ENCODE measurements around the gene ALG2. TPM values are rescaled to one million over a fixed set of nuclear protein-coding genes. Genes with fewer than 3 reads are reported as not detected.
A peak's percentile ranks its signal among the peaks of the same experiment; 100 is the strongest.

Gene ALG2
- total RNA-seq, 1 donor from 2014 or later: 33.0 TPM

DNA sequence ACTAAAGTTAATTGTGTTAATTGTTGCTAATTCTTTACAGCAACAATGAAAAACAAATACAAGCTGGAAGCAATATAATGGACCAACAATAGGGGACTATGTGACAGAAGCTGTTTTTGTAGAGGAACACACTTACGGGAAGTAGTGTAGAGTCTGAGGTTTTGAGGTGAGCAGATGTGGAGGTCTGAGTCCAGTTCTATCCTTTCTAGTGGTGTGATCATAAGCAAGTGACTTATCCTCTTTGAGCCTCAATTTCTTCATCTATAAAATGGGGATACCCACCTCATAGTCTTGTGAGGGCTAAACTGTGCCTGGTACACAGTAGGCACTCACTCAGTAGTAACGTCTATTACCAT lies 28.3 kb downstream of the ALG2 start:
- no peak for DNase-seq (ENCODE audit: extremely low spot score, unreplicated experiment)
- H3K4me3 Mint-ChIP-seq (ENCODE audit: unreplicated experiment): no peak overlapping the region
- H3K27ac Mint-ChIP-seq (ENCODE audit: unreplicated experiment): no peak overlapping the region

DNA sequence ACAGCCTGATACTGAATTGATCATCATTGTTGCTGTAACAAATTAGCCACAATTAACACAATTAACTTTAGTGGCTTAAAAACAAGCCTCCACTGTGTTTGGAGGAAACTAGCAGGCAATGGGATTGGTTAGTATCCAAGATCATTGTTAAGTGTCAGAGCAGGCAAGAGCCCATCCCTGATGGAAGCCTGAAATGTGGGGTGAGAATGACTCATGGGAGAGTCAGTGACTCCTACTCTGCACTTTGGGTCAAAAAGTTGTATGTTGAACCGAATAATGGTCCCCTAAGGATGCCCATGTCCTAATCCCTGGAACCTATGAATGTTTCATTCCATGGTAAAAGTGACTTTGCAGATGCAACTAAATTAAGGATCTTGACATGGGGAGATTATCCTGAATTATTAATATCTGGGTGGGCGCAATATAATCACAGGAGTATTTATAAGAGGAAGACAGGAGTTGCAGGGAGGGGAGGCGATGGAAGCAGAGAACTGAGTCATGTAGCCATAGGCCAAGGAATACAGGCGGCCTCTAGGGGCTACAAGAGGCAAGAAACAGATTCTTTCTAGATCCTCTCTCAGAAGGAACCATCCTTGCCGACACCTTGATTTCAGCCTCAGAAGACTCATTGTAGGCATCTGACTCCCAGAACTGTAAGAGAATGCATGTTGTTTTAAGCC lies 28.8 kb downstream of the ALG2 start:
- DNase-seq (ENCODE audit: extremely low spot score, unreplicated experiment): no peak
- H3K9me3 Mint-ChIP-seq (ENCODE audit: unreplicated experiment): no peaks in the 10 kb centered on the region
- peaks cover 4% of the 10 kb centered on the region for H3K4me1 Mint-ChIP-seq (ENCODE audit: unreplicated experiment)
- H3K4me3 Mint-ChIP-seq (ENCODE audit: unreplicated experiment): no peak overlapping the region
- TF ChIP-seq, protein P1, sequence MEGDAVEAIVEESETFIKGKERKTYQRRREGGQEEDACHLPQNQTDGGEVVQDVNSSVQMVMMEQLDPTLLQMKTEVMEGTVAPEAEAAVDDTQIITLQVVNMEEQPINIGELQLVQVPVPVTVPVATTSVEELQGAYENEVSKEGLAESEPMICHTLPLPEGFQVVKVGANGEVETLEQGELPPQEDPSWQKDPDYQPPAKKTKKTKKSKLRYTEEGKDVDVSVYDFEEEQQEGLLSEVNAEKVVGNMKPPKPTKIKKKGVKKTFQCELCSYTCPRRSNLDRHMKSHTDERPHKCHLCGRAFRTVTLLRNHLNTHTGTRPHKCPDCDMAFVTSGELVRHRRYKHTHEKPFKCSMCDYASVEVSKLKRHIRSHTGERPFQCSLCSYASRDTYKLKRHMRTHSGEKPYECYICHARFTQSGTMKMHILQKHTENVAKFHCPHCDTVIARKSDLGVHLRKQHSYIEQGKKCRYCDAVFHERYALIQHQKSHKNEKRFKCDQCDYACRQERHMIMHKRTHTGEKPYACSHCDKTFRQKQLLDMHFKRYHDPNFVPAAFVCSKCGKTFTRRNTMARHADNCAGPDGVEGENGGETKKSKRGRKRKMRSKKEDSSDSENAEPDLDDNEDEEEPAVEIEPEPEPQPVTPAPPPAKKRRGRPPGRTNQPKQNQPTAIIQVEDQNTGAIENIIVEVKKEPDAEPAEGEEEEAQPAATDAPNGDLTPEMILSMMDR (IDR thresholded peaks at IDR 0.05): peak; percentile 19
- no peak overlapping the region for H3K27ac Mint-ChIP-seq (ENCODE audit: unreplicated experiment)
- H3K36me3 Mint-ChIP-seq (ENCODE audit: unreplicated experiment): peaks cover 2% of the 10 kb centered on the region
- peaks cover 66% of the 10 kb centered on the region for H3K27me3 Mint-ChIP-seq (ENCODE audit: unreplicated experiment)

More for the DNA sequence above, 28.3 kb downstream of the ALG2 start:
- Mint-ChIP-seq H3K9me3 (ENCODE audit: unreplicated experiment) (no peaks in the 10 kb centered on the region), H3K36me3 (ENCODE audit: unreplicated experiment) (peaks cover 2% of the 10 kb centered on the region), H3K27me3 (ENCODE audit: unreplicated experiment) (peaks cover 66% of the 10 kb centered on the region), H3K4me1 (ENCODE audit: unreplicated experiment) (peaks cover 4% of the 10 kb centered on the region)
- TF ChIP-seq, protein P1 (IDR thresholded peaks at IDR 0.05): no peak

DNA sequence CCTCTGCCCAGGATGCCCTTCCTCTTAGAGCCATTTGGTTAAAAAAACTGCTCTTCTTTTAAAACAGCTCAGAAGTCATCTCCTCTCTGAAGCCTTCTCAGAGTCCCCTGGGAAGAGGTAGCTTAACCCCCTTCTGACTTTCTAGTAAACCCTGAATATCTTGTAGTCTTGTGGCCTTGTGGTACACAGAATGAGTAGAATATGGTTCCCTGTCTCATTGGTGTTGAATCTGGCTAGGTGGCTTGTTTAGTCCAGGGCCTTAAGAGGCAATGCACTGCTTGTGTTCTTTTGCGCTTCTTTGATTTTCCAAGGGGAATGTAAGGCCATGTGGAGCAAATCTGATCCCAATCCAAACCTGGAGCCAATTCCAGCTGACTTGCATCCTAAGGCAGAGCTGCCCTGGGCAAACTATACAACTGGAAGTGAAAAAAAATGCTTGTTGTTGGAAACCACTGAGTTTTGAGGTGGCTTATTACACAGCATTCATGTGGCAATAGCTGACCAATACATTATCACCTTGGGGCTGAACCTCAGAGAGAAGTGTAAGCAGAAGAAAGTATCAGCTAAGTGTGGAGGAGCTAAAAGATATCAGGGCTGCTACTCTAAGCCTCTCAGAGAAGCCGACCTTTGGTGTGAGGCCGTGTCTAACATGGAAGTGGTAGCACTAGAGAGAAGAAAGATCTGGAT lies 31.0 kb downstream of the ALG2 start:
- Mint-ChIP-seq H3K4me1 (ENCODE audit: unreplicated experiment) (peaks cover 4% of the 10 kb centered on the region), H3K4me3 (ENCODE audit: unreplicated experiment) (no peak overlapping the region), H3K36me3 (ENCODE audit: unreplicated experiment) (no peaks in the 10 kb centered on the region), H3K27me3 (ENCODE audit: unreplicated experiment) (peaks cover 64% of the 10 kb centered on the region), H3K9me3 (ENCODE audit: unreplicated experiment) (no peaks in the 10 kb centered on the region), H3K27ac (ENCODE audit: unreplicated experiment) (no peak overlapping the region)
- TF ChIP-seq, protein P1 (IDR thresholded peaks at IDR 0.05): no peak
- DNase-seq (ENCODE audit: extremely low spot score, unreplicated experiment): no peak

DNA sequence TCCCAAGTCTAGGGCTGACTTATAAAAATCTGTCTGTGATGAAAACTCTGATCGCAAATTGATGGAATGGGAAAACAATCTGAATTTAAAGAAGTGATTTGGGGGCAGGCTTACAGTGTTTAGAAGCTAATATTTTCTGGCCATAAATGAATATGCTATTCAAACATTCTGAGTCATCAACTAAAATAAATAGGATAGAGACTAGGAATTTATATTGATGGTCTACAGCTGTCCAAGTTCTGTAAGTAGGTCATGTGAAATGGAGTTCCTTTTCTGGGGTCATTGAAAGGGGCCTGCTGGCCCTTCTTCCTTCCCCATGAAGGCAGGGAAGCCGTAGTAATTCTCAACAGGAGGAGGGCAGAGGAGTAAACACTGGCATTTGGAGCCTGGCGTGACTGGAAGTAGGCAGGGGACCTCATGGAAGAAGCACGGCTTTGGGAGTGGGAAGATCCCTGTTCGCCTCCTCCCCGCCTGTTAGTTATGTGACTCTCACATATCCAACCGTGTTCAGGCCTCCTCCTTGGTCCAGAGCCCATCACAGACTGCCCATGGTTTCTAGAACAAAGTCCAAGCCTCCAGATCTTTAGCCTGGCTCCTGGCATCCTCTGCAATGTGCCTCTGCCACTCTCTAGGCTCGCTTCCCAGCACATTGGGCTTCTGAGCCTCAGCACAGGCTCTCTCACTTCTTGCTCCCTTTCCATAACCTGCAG lies 31.7 kb downstream of the ALG2 start:
- Mint-ChIP-seq H3K4me3 (ENCODE audit: unreplicated experiment) (no peak overlapping the region), H3K36me3 (ENCODE audit: unreplicated experiment) (no peaks in the 10 kb centered on the region), H3K4me1 (ENCODE audit: unreplicated experiment) (peaks cover 4% of the 10 kb centered on the region), H3K27ac (ENCODE audit: unreplicated experiment) (no peak overlapping the region), H3K27me3 (ENCODE audit: unreplicated experiment) (peaks cover 62% of the 10 kb centered on the region), H3K9me3 (ENCODE audit: unreplicated experiment) (no peaks in the 10 kb centered on the region)
- TF ChIP-seq, protein P1 (IDR thresholded peaks at IDR 0.05): no peak
- no peak for DNase-seq (ENCODE audit: extremely low spot score, unreplicated experiment)

DNA sequence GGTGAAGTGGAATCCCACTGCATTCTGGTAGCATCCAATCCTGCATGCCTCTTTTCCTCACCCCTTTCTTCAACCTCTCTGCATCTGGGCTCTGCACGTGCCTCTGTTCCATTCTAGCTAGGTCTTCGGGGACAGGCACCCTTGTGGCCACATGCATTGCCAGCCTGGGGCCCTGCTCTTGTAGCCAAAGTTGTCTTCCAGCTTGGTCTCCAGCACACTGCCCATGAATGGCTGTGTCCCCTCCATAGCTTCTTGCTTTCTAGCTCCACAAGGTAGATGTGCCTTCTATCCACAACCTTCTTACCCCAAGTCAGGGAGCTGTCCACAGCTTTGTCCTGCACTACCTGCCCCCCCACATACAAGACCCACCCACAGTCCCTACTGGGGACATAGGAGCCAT lies 32.6 kb downstream of the ALG2 start:
- TF ChIP-seq, protein P1 (IDR thresholded peaks at IDR 0.05): no peak
- Mint-ChIP-seq H3K27me3 (ENCODE audit: unreplicated experiment) (peaks cover 61% of the 10 kb centered on the region), H3K4me1 (ENCODE audit: unreplicated experiment) (peaks cover 6% of the 10 kb centered on the region), H3K36me3 (ENCODE audit: unreplicated experiment) (no peaks in the 10 kb centered on the region), H3K9me3 (ENCODE audit: unreplicated experiment) (no peaks in the 10 kb centered on the region), H3K4me3 (ENCODE audit: unreplicated experiment) (no peak overlapping the region), H3K27ac (ENCODE audit: unreplicated experiment) (no peak overlapping the region)
- DNase-seq (ENCODE audit: extremely low spot score, unreplicated experiment): no peak

Measured in osteocyte (in vitro differentiated cells).